ENCODE data around the gene NLGN2. TPM values are rescaled to one million over a fixed set of nuclear protein-coding genes. Genes with fewer than 3 reads are reported as not detected.
A peak's percentile ranks its signal among the peaks of the same experiment; 100 is the strongest.

NLGN2 gene
- total RNA-seq, 1 donor from 2014 or later: 90.8 TPM

DNA sequence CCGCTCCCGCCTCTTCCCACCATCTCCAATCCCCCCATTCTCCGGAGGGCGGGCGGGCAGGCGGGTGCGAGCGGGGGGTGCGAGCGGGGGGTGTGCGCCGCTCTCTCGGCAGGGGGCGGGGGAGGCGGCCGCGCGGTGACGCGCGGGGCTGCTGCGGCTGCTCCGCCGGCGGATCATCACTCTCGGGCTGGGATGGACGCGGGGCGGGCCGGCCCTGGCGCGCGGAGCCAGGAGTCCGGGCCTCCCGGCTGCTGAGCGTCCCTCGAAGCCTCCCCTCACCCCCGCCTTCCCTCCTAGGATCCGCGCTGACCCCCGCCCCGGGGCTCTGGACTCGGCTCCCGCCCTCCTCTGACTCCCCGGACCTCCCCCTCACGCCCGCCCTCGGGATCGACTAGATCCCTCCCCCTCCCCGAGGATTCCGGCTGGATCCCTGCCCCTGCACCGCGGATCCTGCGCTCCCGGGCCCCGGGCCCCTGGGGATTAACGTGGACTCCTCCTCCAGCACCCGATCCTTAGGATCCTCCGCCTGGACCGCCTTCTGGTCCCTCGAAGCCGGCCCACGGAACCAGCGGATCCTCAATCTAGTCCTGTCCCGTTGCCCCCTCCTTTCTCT, 2.8 kb upstream of the NLGN2 start:
- H3K4me1 Mint-ChIP-seq (ENCODE audit: low read depth, unreplicated experiment): peaks cover 16% of the 10 kb centered on the region
- H3K27ac Mint-ChIP-seq (ENCODE audit: unreplicated experiment): peak overlapping the region; percentile 92
- peaks cover 10% of the 10 kb centered on the region for H3K36me3 Mint-ChIP-seq (ENCODE audit: unreplicated experiment)
- TF ChIP-seq, protein P1, sequence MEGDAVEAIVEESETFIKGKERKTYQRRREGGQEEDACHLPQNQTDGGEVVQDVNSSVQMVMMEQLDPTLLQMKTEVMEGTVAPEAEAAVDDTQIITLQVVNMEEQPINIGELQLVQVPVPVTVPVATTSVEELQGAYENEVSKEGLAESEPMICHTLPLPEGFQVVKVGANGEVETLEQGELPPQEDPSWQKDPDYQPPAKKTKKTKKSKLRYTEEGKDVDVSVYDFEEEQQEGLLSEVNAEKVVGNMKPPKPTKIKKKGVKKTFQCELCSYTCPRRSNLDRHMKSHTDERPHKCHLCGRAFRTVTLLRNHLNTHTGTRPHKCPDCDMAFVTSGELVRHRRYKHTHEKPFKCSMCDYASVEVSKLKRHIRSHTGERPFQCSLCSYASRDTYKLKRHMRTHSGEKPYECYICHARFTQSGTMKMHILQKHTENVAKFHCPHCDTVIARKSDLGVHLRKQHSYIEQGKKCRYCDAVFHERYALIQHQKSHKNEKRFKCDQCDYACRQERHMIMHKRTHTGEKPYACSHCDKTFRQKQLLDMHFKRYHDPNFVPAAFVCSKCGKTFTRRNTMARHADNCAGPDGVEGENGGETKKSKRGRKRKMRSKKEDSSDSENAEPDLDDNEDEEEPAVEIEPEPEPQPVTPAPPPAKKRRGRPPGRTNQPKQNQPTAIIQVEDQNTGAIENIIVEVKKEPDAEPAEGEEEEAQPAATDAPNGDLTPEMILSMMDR (IDR thresholded peaks at IDR 0.05; ENCODE audit: partially characterized antibody, unreplicated experiment): peak; percentile 13
- peaks cover 11% of the 10 kb centered on the region for H3K9me3 Mint-ChIP-seq (ENCODE audit: unreplicated experiment)
- DNase-seq: peak; percentile 75
- peaks cover 12% of the 10 kb centered on the region for H3K27me3 Mint-ChIP-seq (ENCODE audit: unreplicated experiment)
- peak overlapping the region; percentile 85 for H3K4me3 Mint-ChIP-seq (ENCODE audit: unreplicated experiment)

GRCh38 chr17:7405350-7406234, 2.1 kb upstream of the NLGN2 start:
- TF ChIP-seq, protein P1 (IDR thresholded peaks at IDR 0.05; ENCODE audit: partially characterized antibody, unreplicated experiment): no peak
- Mint-ChIP-seq H3K27ac (ENCODE audit: unreplicated experiment) (peak overlapping the region; percentile 76), H3K9me3 (ENCODE audit: unreplicated experiment) (peaks cover 11% of the 10 kb centered on the region), H3K27me3 (ENCODE audit: unreplicated experiment) (peaks cover 13% of the 10 kb centered on the region), H3K4me3 (ENCODE audit: unreplicated experiment) (peak overlapping the region; percentile 91), H3K4me1 (ENCODE audit: low read depth, unreplicated experiment) (peaks cover 16% of the 10 kb centered on the region), H3K36me3 (ENCODE audit: unreplicated experiment) (peaks cover 14% of the 10 kb centered on the region)
- peak; percentile 49 for DNase-seq

GRCh38 chr17:7406235-7406825, 1.3 kb upstream of the NLGN2 start:
- peaks cover 16% of the 10 kb centered on the region for H3K4me1 Mint-ChIP-seq (ENCODE audit: low read depth, unreplicated experiment)
- peaks cover 14% of the 10 kb centered on the region for H3K36me3 Mint-ChIP-seq (ENCODE audit: unreplicated experiment)
- peaks cover 13% of the 10 kb centered on the region for H3K27me3 Mint-ChIP-seq (ENCODE audit: unreplicated experiment)
- H3K9me3 Mint-ChIP-seq (ENCODE audit: unreplicated experiment): peaks cover 11% of the 10 kb centered on the region
- peak overlapping the region; percentile 91 for H3K4me3 Mint-ChIP-seq (ENCODE audit: unreplicated experiment)
- peak; percentile 35 for DNase-seq
- TF ChIP-seq, protein P1 (IDR thresholded peaks at IDR 0.05; ENCODE audit: partially characterized antibody, unreplicated experiment): no peak
- peak overlapping the region; percentile 25 for H3K27ac Mint-ChIP-seq (ENCODE audit: unreplicated experiment)

DNA sequence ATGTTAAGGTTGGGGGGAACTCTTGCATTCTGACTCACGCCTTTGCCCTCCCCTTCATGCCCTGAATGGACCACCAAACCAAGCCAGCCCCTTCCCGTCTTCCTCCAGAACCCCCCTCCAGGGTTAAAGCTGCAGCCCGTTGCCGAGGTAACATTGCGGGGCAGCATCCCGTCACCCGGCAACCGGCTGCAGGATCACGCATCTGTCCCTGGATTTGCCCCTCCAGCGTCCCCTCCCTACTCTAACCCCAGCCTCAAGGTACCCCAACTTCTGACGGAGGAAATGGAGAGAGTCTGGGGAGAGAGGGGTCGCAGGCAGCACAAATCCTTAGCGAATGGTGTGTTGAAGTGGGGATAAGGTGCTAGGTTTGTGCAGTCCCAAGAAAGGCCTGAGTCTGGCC, 563 bp upstream of the NLGN2 start:
- peak overlapping the region; percentile 63 for H3K4me3 Mint-ChIP-seq (ENCODE audit: unreplicated experiment)

More for the DNA sequence above, 563 bp upstream of the NLGN2 start:
- Mint-ChIP-seq H3K27ac (ENCODE audit: unreplicated experiment) (no peak overlapping the region), H3K27me3 (ENCODE audit: unreplicated experiment) (peaks cover 13% of the 10 kb centered on the region), H3K9me3 (ENCODE audit: unreplicated experiment) (peaks cover 11% of the 10 kb centered on the region), H3K4me1 (ENCODE audit: low read depth, unreplicated experiment) (peaks cover 16% of the 10 kb centered on the region), H3K36me3 (ENCODE audit: unreplicated experiment) (peaks cover 14% of the 10 kb centered on the region)
- DNase-seq: no peak
- TF ChIP-seq, protein P1 (IDR thresholded peaks at IDR 0.05; ENCODE audit: partially characterized antibody, unreplicated experiment): no peak
